GM19099 (cell line): Measurements from ENCODE around the gene TMEM98.

Experiments used
- POLR2A ChIP-seq: IDR thresholded peaks from 3 replicates; pipeline ENCODE4 v1.6.1; 2011; ENCODE audit warnings: low read depth; ENCODE audit not compliant: insufficient read length; ENCODE audit errors: extremely low read depth

TMEM98 gene

DNA sequence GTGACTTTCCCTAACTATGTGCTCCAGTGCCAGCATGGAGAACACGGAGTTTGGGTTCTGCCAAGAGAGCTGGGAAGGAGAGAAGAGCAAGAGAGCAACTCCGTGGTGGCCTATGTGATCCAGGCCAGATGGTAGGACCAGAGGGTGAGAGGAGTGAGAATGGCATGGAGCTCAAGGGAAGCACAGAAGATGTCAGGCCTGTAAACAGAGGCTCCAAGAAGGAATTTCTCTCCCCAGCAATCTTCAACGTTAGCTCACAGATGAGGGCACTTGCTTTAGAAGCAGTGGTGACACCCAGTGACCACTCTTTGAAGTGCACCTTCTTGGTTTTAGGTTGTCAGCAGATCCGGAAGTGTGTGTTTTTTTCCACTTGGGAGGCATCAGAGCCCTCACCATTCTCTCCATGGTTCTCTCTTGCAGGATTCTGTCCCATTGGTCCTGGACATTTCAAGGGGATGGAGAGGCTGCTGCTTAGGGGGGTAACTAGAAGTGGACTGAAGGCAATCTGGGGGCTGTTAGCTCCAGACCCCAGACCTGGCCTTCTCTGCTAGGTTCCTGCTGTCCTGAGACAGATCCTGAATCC lies 18.1 kb upstream of the TMEM98 start:
- no peak for TF ChIP-seq POLR2A

DNA sequence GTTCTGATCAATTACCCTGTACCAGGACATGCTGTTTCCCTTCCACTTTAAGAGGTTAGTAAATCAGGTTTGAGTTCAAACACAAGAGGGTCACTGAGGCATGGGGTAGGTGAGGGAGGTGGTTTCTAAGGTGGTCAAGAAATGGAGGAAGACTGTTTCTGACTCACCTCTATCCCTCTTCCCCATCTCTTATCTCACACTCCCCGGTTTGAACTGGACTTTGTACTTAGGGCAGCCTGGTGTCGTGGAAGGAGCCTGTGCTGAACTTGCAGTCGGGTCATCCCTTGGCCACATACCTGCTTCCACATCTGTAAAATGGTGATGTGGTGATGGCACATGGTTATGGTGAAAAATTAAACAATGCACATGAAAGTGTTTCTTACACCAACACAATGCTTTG lies 17.2 kb upstream of the TMEM98 start:
- TF ChIP-seq POLR2A: no peak

GRCh38 chr17:32912218-32912897 lies 15.6 kb upstream of the TMEM98 start:
- no peak for TF ChIP-seq POLR2A

GRCh38 chr17:32913593-32913992 lies 14.4 kb upstream of the TMEM98 start:
- TF ChIP-seq POLR2A: no peak

DNA sequence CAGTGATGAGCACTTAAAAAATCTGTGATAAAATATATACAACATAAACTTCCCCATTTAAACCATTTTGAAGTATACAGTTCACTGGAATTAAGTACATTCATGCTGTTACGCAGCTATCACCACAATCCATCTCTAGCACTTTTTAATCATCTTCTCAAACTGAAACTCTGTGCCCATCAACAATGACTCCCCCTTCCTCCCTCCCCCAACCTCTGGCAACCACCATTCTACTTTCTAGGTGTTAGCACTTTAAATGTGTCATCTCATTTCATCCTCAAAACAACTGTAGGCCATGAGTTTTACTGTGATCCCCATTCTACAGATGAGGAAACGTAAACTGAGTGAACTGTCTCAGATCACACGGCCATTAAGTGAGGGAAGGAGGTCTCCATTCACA lies 13.8 kb upstream of the TMEM98 start:
- no peak for TF ChIP-seq POLR2A

DNA sequence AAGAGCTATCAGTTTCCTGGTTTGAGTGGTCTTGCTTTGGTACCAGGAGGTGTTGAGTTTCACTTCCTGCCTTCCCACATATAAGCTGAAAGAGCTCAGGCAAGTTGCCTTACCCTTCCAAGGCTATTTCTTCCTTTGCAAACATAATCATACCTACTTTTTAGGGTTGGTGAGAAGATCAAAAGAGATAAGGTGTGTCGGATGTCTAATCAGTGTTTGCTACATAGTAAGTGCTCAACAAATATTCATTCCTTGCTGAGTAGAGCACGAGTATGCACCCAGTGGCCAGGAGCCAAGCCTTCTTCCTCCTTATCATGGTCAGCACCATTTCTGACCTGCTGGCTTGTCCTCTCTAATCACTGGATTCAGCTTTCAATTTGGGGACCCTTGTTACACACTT lies 12.7 kb upstream of the TMEM98 start:
- TF ChIP-seq POLR2A: no peak

GRCh38 chr17:32916134-32916533 lies 11.8 kb upstream of the TMEM98 start:
- no peak for TF ChIP-seq POLR2A

DNA sequence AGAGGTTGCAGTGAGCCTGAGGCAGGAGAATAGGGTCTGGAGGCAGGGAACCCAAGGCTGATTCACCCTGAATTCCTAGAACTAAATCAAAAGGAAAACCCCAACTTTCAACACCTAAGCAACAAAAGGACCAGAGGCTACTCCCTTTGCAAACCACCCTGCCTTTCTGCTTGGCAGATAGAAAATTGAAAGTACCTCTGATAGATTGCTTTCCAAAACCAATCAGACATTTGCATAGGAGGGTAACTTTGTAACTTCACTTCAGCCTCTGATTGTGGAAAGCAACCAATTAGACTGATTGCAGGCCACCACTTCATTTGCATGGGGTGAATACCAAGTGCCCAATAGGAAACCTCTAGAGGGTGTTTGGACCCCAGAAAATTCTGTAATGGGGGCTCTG lies 10.9 kb upstream of the TMEM98 start:
- TF ChIP-seq POLR2A: no peak

- no peak for TF ChIP-seq POLR2A
Measured at GRCh38 chr17:32917842-32918241, 10.1 kb upstream of the TMEM98 start.

DNA sequence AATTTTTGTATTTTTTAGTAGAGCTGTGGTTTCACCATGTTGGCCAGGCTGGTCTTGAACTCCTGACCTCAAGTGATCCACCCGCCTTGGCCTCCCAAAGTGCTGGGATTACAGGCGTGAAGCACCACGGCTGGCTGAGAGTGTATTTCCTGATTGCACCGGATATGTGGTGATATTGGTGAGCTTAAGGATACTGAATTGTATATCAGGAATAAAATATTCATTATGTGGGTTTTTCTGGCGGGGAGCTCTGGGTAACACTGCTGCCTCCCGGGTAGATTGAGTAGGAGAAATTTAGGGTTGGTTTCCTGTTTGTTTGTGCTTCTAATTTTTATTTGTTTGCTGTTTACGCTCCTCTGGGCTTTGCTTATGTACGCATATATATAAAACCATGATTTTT lies 7.7 kb upstream of the TMEM98 start:
- TF ChIP-seq POLR2A: no peak

- no peak for TF ChIP-seq POLR2A
Measured at GRCh38 chr17:32921017-32921416, 6.9 kb upstream of the TMEM98 start.

DNA sequence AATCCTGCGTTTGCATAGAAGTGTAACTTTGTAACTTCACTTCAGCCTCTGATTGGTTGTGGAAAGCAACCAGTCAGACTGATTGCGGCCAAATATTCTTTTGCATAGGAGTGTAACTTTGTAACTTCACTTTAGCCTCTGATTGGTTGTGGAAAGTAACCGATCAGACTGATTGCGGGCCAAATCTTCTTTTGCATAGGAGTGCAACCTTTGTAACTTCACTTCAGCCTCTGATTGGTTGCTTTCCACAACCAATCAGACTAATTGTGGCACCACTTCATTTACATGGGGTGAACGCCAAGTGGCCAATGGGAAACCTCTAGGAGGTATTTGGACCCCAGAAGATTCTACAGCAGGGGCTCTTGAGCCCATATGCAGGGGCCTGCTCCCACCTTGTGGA lies 1.8 kb upstream of the TMEM98 start:
- TF ChIP-seq POLR2A: no peak

DNA sequence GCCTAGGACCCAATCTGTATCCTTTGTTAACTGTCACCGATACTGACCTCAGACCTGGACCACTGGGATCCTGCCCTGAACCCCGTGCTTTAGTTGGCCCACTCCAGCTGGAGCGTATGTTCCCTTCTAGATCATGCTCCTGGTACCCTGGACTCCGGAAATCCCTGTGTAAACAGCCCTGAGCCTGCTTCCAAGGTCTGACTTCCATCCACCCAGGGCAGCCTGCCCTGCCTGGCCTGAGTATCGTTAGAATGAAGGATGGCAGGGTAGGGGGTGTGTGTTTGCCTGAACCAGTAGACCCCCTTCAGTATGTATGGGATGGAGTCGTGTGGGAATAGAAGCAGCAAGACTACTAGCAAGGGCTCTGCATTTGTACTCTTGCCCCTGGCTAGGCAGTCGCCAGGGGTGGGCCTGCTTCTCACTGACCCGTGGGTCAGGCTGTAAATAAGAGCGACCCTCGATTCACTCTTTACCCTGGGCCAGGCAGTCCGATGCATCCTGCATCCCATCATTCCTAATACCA lies 691 bp upstream of the TMEM98 start:
- TF ChIP-seq POLR2A: no peak

DNA sequence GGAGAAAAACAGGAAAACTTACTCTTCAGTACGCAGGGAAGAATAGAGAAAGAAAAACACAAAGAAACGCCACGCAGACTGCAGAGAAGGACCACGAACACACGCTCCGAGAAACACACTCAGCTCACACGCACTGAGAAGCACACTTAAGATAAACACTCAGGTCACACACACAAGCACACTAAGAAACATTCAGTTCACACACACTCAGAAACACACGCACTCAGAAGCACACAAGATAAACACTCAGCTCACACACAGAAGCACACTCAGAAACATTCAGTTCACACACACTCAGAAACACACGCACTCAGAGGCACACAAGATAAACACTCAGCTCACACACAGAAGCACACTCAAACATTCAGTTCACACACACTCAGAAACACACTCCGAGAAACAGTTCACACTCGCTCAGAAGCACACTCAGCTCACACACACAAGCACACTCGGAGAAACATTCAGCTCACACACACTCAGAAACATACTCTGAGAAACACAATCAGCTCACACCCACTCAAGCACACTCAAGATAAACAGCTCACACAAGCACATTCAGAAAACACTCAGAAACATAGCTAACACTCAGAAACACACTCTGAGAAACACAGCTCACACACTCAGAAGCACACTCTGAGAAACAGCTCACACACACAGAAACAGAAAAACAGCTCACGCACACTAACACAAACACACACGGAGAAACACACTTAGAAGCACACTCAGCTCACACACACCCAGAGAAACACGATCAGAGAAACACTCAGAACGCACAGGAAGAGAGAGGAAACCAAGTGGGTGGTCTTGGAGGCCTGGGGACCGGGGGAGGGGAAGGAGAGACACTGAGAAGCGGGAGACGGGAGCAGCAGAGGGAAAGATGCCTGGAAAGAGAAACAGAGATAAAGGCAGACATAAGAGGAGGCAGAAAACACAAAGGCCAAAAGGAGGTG lies 908 bp downstream of the TMEM98 start:
- no peak for TF ChIP-seq POLR2A

- TF ChIP-seq POLR2A: no peak
Measured at GRCh38 chr17:32929588-32929987, 1.6 kb downstream of the TMEM98 start.
